ENCODE measurements around the gene TGFBI.
"Not testable (repeated sequence)": the region's sequence is repeated elsewhere in the genome, so short reads cannot be mapped to it uniquely, and the experiment has no call there.

Gene TGFBI

GRCh38 chr5:136045026-136045425, 16.2 kb downstream of the TGFBI start:
- not testable (repeated sequence) for DNase-seq (ENCODE audit: low read depth in 2 of 2)

- no peak for DNase-seq (ENCODE audit: low read depth in 2 of 2)
Measured at GRCh38 chr5:136046246-136046645, 17.5 kb downstream of the TGFBI start.

GRCh38 chr5:136047858-136048257, 19.1 kb downstream of the TGFBI start:
- DNase-seq (ENCODE audit: low read depth in 2 of 2), result no peak

DNA sequence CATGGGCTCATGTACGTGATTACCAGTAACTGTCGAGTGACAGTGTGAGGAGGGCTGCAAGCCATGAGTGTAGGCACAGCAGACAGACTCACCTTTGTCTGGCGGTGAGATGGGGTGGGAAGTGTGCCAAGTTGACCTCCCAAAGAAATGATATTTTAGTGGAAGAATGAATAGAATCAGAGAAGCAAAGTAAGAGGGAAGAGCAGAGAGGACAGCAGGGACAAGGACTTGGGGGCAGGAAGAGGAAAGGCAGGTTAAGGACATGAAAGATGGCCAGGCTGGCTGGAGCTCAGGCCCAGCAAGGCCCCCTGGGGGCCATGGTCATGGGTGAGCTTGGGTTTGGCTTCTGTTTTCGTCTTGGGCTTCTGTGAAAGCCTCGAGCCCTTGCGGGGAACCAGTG, 20.2 kb downstream of the TGFBI start:
- no peak for DNase-seq (ENCODE audit: low read depth in 2 of 2)

DNA sequence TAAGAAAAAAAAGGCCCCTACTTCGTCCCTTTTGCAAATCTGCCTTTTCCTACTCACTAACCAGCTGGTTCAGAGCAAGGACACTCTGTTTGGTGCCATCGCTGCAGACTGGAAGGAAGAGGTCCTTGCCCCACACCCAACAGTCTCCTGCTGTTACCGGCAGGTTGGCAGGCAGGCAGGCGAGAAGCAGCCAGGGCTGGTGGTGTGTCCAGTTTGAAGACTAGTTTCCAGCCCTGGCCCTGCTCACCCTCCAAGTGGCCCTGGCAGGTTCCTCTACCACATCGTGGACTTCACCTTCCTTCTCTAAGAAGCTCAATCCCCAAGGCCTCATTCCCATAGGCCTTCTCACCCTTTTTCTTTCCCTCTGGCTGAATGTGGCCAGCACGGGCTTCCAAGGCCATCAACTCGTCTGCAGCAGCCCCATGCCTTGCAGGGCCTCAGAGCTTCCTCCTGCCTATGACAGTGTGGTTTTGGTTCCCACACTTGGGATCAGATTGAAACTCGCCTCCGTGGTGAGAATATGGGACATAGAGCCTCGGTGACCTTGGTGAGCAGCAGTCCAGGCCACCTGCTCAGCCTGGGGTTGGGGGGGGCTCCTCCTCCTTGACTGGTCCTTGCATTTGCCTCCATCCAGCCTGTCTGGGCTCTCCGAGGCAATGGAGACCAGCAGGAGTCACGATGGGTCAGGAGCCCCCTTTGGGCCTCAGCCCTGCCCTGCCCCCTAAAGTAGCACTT, 22.9 kb downstream of the TGFBI start:
- DNase-seq (ENCODE audit: low read depth in 2 of 2), result no peak

- no peak for DNase-seq (ENCODE audit: low read depth in 2 of 2)
Measured at GRCh38 chr5:136052692-136053335, 24.0 kb downstream of the TGFBI start.

DNA sequence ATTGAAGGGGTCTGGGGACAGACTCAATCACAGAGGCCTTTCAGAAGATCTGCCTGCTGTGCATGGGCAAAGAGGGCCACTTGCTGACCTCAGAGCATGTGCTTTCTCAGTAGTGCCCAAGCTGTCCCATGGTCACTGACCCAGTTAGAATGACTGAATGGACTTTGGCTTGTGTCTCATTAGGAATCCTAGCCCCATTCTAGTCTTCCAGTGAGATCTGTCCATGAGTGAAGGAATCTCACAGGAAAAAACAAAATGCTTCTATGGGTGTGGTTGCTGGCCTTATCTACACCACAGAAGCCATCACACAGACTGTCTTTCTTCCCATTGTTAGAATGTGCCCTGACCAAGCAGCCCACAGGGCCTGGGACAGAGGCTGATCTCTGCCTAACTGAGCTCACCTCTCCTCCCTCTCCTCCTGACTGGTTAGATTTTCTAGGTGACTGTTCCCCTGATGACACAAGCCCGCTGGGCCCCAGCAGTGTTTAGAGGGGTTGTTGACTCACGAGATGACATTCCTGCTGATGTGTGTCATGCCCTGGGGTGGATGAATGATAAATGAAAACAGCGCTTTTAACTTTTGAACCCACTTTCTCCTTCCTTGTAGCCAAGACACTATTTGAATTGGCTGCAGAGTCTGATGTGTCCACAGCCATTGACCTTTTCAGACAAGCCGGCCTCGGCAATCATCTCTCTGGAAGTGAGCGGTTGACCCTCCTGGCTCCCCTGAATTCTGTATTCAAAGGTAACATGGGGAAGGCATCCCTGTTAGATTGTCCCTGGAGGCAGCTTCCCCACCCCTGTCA, 24.8 kb downstream of the TGFBI start:
- DNase-seq (ENCODE audit: low read depth in 2 of 2), result peak; percentile 84 to 85

GRCh38 chr5:136054142-136055019, 25.6 kb downstream of the TGFBI start:
- peak; percentile 77 for DNase-seq (ENCODE audit: low read depth in 2 of 2)

DNA sequence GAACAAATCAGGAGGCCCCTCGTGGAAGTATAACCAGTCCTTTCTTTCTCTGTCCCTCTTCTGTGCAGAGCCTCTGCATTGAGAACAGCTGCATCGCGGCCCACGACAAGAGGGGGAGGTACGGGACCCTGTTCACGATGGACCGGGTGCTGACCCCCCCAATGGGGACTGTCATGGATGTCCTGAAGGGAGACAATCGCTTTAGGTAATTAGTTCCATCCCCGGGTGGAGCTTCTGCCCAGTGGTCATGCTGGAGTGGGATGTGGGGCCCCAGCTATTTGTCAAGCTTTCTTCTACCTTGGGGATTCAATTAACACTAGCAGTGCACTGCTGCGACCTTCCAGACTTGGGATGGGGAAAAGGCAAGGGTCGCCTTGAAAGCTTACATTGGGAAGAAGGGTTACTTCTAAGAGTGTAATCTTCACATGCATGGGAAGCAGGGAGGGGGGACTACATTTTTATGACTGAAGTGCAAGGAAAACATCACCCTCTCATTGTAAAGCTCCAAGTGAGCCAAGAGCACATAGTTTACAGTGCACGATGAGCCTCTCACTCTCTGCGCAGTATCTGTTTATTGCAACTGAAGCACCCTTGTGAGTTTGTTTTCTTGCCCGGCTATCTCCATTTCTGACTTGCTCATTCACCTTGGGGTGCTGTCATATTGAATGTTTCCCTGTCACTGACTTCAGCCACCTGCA, 27.0 kb downstream of the TGFBI start:
- no peak for DNase-seq (ENCODE audit: low read depth in 2 of 2)

DNA sequence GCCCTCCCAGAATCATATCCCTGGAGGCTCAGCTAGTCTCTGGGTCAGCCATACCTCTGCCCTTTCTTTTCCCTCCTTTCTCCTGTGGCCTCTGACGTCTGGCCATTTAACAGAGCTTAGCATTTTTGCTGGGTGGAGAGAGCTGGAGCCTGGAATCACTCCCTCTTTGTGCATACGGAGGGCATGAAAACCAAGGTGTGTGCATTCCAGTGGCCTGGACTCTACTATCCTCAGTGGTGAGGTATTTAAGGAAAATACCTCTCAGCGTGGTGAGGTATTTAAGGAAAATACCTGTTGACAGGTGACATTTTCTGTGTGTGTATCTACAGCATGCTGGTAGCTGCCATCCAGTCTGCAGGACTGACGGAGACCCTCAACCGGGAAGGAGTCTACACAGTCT, 27.5 kb downstream of the TGFBI start:
- no peak for DNase-seq (ENCODE audit: low read depth in 2 of 2)

DNA sequence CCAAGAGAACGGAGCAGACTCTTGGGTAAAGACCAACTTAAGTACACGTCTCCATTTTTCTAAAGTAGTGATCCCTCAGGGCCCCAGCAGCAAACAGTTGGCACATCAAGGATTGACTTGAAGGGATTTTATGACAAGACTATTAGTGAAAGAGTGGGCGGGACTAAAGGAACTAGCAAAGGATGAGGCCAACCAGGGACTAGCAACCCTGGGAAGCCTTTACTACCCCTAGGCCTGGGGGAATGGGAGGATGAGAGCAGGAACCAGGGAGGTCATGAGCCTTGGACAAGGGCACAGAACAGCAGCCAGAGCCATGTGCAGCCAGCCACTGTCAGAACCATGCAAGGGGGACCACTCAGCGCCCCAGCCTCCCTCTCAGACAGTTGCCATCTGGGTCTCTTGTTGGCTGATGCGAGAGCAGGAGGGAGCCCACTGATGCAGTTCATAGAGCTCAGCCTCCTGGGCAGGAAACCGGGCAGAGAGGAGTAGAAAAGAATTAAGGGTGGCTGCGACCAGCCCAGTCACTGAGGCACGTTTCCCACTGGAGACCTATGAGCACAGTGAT, 28.1 kb downstream of the TGFBI start:
- no peak for DNase-seq (ENCODE audit: low read depth in 2 of 2)

GRCh38 chr5:136057401-136058038, 28.7 kb downstream of the TGFBI start:
- DNase-seq (ENCODE audit: low read depth in 2 of 2), result no peak

- DNase-seq (ENCODE audit: low read depth in 2 of 2), result peak; percentile 98
Measured at GRCh38 chr5:136058039-136058971, 29.5 kb downstream of the TGFBI start.

- no peak for DNase-seq (ENCODE audit: low read depth in 2 of 2)
Measured at GRCh38 chr5:136058972-136059354, 30.2 kb downstream of the TGFBI start.

- DNase-seq (ENCODE audit: low read depth in 2 of 2), result no peak
Measured at GRCh38 chr5:136060963-136061362, 32.2 kb downstream of the TGFBI start.

DNA sequence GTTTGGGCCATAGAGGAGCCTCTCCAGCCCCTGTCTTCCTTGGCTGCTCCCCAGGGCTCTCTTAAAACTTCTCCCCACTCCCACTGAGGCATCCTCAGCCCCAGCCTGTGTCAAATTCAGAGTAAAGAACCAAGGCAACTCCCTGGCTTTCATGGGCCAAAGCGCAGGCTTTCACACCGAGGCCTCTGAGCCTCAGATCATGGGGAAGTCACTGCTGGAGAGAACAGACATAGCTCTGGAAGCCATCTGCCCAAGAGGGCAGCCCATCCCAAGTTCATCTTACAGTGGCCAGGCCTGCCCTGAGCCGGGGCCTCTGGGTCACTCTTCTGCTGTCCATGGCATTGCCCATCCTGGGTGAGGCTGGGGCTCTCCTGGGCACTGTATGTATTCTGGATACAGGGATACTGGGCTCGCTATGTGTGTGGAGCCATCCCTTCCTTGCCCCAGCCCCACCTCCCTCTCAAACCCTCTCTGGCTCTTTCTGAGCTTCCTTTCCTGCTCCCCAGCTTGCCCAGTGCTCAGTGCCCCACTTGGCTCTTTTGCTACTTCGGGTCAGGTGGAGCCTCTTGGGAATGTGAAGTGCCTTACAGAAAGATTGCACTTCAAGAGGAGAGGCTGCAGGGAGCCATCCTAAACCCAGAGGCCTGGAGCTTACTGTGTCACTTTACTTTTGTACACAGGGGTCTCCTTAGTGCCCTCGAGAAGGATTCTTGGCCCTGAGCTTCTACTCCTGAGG, 33.0 kb downstream of the TGFBI start:
- DNase-seq (ENCODE audit: low read depth in 2 of 2), result no peak

- no peak for DNase-seq (ENCODE audit: low read depth in 2 of 2)
Measured at GRCh38 chr5:136062366-136063274, 33.8 kb downstream of the TGFBI start.
